ENCODE data around the gene GRIK2.

GRIK2 gene

GRCh38 chr6:101652079-101652478, 258.6 kb downstream of the GRIK2 start:
- Histone ChIP-seq H2BK12ac (ENCODE audit: low read length) (no peak overlapping the region), H2BK120ac (ENCODE audit: insufficient read depth, low read length, poor library complexity) (no peak overlapping the region), H4K12ac (ENCODE audit: low read depth, low read length) (no peak overlapping the region), H4K8ac (ENCODE audit: low read depth, low read length) (no peak overlapping the region), H3K79me2 (ENCODE audit: control insufficient read depth, insufficient read depth, low read length, poor library complexity) (no peaks in the 10 kb centered on the region), H3K9ac (ENCODE audit: low read length) (no peak overlapping the region), H2BK5ac (ENCODE audit: low read depth, low read length, poor library complexity) (no peak overlapping the region), H4K91ac (ENCODE audit: low read depth, low read length) (no peak overlapping the region), H3K27me3 (ENCODE audit: insufficient read depth, low read length) (no peaks in the 10 kb centered on the region), H3K23ac (ENCODE audit: low read length) (no peak overlapping the region), H3K4me1 (ENCODE audit: control insufficient read depth in 1 of 2, insufficient read depth in 2 of 2, low read length in 2 of 2) (no peaks in the 10 kb centered on the region), H3K9me3 (ENCODE audit: insufficient read depth, low read depth, low read length) (no peaks in the 10 kb centered on the region), H2AFZ (ENCODE audit: insufficient read depth, low read length, poor library complexity) (no peak overlapping the region), H3K4me2 (ENCODE audit: low read length) (no peak overlapping the region), H3K79me1 (ENCODE audit: low read length) (no peaks in the 10 kb centered on the region), H3K36me3 (ENCODE audit: control insufficient read depth in 1 of 2, insufficient read depth in 2 of 2, low read length in 2 of 2) (no peaks in the 10 kb centered on the region), H3K4ac (ENCODE audit: low read depth, low read length) (no peak overlapping the region), H2AK5ac (ENCODE audit: low read length) (no peak overlapping the region), H3K27ac (ENCODE audit: low read depth, low read length) (no peak overlapping the region), H3K18ac (ENCODE audit: low read length) (no peak overlapping the region), H3K4me3 (ENCODE audit: low read depth, low read length) (no peak overlapping the region), H3K14ac (ENCODE audit: low read length) (no peak overlapping the region)
- WGBS (ENCODE audit: extremely low coverage, insufficient coverage, insufficient read length) = no CpG with 5 or more reads among the region's 2 CpGs
- no peak for DNase-seq

DNA sequence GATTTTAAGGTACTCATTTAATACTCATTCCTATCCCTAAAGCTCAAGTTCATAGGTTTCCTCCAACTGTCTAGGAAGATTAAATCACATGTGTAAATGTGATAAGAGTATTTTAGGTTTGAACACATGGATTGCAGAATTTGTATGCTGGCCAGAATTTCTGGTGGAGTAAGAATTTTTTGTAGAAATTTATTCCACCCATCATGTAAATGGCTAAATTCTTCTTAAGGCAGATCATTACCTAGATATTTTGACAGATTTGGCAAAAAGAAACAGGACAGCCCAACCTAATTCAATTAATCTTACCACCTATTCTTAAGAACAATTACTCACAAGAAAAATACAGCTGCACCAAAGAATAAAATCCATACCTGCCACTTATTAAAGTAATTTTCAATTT, 261.6 kb downstream of the GRIK2 start:
- H3K18ac ChIP-seq (ENCODE audit: low read length) = no peak overlapping the region
- no peak overlapping the region for H3K27ac ChIP-seq (ENCODE audit: low read depth, low read length)
- no peak overlapping the region for H3K4me3 ChIP-seq (ENCODE audit: low read depth, low read length)
- H3K23ac ChIP-seq (ENCODE audit: low read length) = no peak overlapping the region
- H2BK5ac ChIP-seq (ENCODE audit: low read depth, low read length, poor library complexity) = no peak overlapping the region
- H2BK12ac ChIP-seq (ENCODE audit: low read length) = no peak overlapping the region
- no peak overlapping the region for H2AK5ac ChIP-seq (ENCODE audit: low read length)
- no peaks in the 10 kb centered on the region for H3K79me1 ChIP-seq (ENCODE audit: low read length)
- H2AFZ ChIP-seq (ENCODE audit: insufficient read depth, low read length, poor library complexity) = no peak overlapping the region
- no peak overlapping the region for H3K9ac ChIP-seq (ENCODE audit: low read length)
- no peak overlapping the region for H3K4me2 ChIP-seq (ENCODE audit: low read length)
- no peak overlapping the region for H3K4ac ChIP-seq (ENCODE audit: low read depth, low read length)
- no peak overlapping the region for H2BK120ac ChIP-seq (ENCODE audit: insufficient read depth, low read length, poor library complexity)
- H3K4me1 ChIP-seq (ENCODE audit: control insufficient read depth in 1 of 2, insufficient read depth in 2 of 2, low read length in 2 of 2) = no peaks in the 10 kb centered on the region
- no peaks in the 10 kb centered on the region for H3K9me3 ChIP-seq (ENCODE audit: insufficient read depth, low read depth, low read length)
- no peak overlapping the region for H3K14ac ChIP-seq (ENCODE audit: low read length)
- H4K91ac ChIP-seq (ENCODE audit: low read depth, low read length) = no peak overlapping the region
- no peak overlapping the region for H4K12ac ChIP-seq (ENCODE audit: low read depth, low read length)
- H3K27me3 ChIP-seq (ENCODE audit: insufficient read depth, low read length) = no peaks in the 10 kb centered on the region
- no peaks in the 10 kb centered on the region for H3K79me2 ChIP-seq (ENCODE audit: control insufficient read depth, insufficient read depth, low read length, poor library complexity)
- no peak overlapping the region for H4K8ac ChIP-seq (ENCODE audit: low read depth, low read length)
- DNase-seq = no peak
- H3K36me3 ChIP-seq (ENCODE audit: control insufficient read depth in 1 of 2, insufficient read depth in 2 of 2, low read length in 2 of 2) = no peaks in the 10 kb centered on the region

GRCh38 chr6:101662111-101662897, 268.8 kb downstream of the GRIK2 start:
- Histone ChIP-seq H3K4me3 (ENCODE audit: low read depth, low read length) (no peak overlapping the region), H3K4me2 (ENCODE audit: low read length) (no peak overlapping the region), H4K12ac (ENCODE audit: low read depth, low read length) (no peak overlapping the region), H3K27me3 (ENCODE audit: insufficient read depth, low read length) (no peaks in the 10 kb centered on the region), H2BK120ac (ENCODE audit: insufficient read depth, low read length, poor library complexity) (no peak overlapping the region), H3K79me2 (ENCODE audit: control insufficient read depth, insufficient read depth, low read length, poor library complexity) (no peaks in the 10 kb centered on the region), H3K14ac (ENCODE audit: low read length) (no peak overlapping the region), H2BK5ac (ENCODE audit: low read depth, low read length, poor library complexity) (no peak overlapping the region), H3K4me1 (ENCODE audit: control insufficient read depth in 1 of 2, insufficient read depth in 2 of 2, low read length in 2 of 2) (no peaks in the 10 kb centered on the region), H3K9me3 (ENCODE audit: insufficient read depth, low read depth, low read length) (no peaks in the 10 kb centered on the region), H3K79me1 (ENCODE audit: low read length) (no peaks in the 10 kb centered on the region), H3K4ac (ENCODE audit: low read depth, low read length) (no peak overlapping the region), H2AFZ (ENCODE audit: insufficient read depth, low read length, poor library complexity) (no peak overlapping the region), H3K36me3 (ENCODE audit: control insufficient read depth in 1 of 2, insufficient read depth in 2 of 2, low read length in 2 of 2) (no peaks in the 10 kb centered on the region), H3K18ac (ENCODE audit: low read length) (no peak overlapping the region), H2AK5ac (ENCODE audit: low read length) (no peak overlapping the region), H3K9ac (ENCODE audit: low read length) (no peak overlapping the region), H4K91ac (ENCODE audit: low read depth, low read length) (no peak overlapping the region), H3K27ac (ENCODE audit: low read depth, low read length) (no peak overlapping the region), H2BK12ac (ENCODE audit: low read length) (no peak overlapping the region), H3K23ac (ENCODE audit: low read length) (no peak overlapping the region), H4K8ac (ENCODE audit: low read depth, low read length) (no peak overlapping the region)
- no CpG with 5 or more reads among the region's 2 CpGs for WGBS (ENCODE audit: extremely low coverage, insufficient coverage, insufficient read length)
- no peak for DNase-seq

DNA sequence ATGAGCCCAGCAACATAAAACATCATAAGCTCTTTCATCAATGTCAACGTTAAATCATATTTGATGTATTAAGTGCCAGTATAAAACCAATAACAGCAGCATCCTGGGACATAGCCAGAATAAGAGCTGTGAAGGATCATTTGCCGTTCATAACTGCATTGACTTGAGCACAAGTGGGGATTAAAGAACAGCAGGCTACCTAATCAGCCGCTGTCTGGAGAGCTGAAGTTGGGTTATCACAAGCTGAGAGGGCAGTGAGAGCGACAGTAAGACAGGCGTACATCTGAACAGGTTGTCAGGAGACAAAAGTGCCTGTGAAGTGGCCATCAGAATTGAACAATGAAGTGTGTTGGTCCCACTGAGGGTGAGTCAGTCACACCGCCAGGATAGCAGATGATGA, 269.6 kb downstream of the GRIK2 start:
- no peak overlapping the region for H2BK120ac ChIP-seq (ENCODE audit: insufficient read depth, low read length, poor library complexity)
- no peaks in the 10 kb centered on the region for H3K79me1 ChIP-seq (ENCODE audit: low read length)
- H3K36me3 ChIP-seq (ENCODE audit: control insufficient read depth in 1 of 2, insufficient read depth in 2 of 2, low read length in 2 of 2) = no peaks in the 10 kb centered on the region
- H3K79me2 ChIP-seq (ENCODE audit: control insufficient read depth, insufficient read depth, low read length, poor library complexity) = no peaks in the 10 kb centered on the region
- no peaks in the 10 kb centered on the region for H3K27me3 ChIP-seq (ENCODE audit: insufficient read depth, low read length)
- H3K18ac ChIP-seq (ENCODE audit: low read length) = no peak overlapping the region
- no peaks in the 10 kb centered on the region for H3K4me1 ChIP-seq (ENCODE audit: control insufficient read depth in 1 of 2, insufficient read depth in 2 of 2, low read length in 2 of 2)
- no peak overlapping the region for H2AK5ac ChIP-seq (ENCODE audit: low read length)
- no peak overlapping the region for H3K4me2 ChIP-seq (ENCODE audit: low read length)
- no peak overlapping the region for H4K12ac ChIP-seq (ENCODE audit: low read depth, low read length)
- no peak overlapping the region for H3K4me3 ChIP-seq (ENCODE audit: low read depth, low read length)
- no peak overlapping the region for H2AFZ ChIP-seq (ENCODE audit: insufficient read depth, low read length, poor library complexity)
- H3K4ac ChIP-seq (ENCODE audit: low read depth, low read length) = no peak overlapping the region
- H3K27ac ChIP-seq (ENCODE audit: low read depth, low read length) = no peak overlapping the region
- no peak overlapping the region for H3K23ac ChIP-seq (ENCODE audit: low read length)
- no peaks in the 10 kb centered on the region for H3K9me3 ChIP-seq (ENCODE audit: insufficient read depth, low read depth, low read length)
- H4K91ac ChIP-seq (ENCODE audit: low read depth, low read length) = no peak overlapping the region
- no peak overlapping the region for H3K9ac ChIP-seq (ENCODE audit: low read length)
- H2BK5ac ChIP-seq (ENCODE audit: low read depth, low read length, poor library complexity) = no peak overlapping the region
- H4K8ac ChIP-seq (ENCODE audit: low read depth, low read length) = no peak overlapping the region
- DNase-seq = no peak
- no CpG with 5 or more reads among the region's 6 CpGs for WGBS (ENCODE audit: extremely low coverage, insufficient coverage, insufficient read length)
- no peak overlapping the region for H2BK12ac ChIP-seq (ENCODE audit: low read length)
- no peak overlapping the region for H3K14ac ChIP-seq (ENCODE audit: low read length)

All from trophoblast cell (in vitro differentiated cells and primary cell).